ENCODE measurements around the gene SKP1. TPM values are rescaled to one million over a fixed set of nuclear protein-coding genes. Genes with fewer than 3 reads are reported as not detected.

Gene SKP1
- total and polyA plus RNA-seq, 9 of the 15 experiments (the other 6 are each of a cell fraction or from before 2014, with no cell fraction given), result 301 to 2,109 (median 639) TPM

- TF ChIP-seq CEBPZ (IDR thresholded peaks at IDR 0.05; ENCODE audit: borderline replicate concordance, low read depth, low read length) (no peak), RNF2 (IDR thresholded peaks at IDR 0.05) (no peak), ZNF511 (CRISPR knock-in tag; IDR thresholded peaks at IDR 0.05) (no peak), TFAP4 (CRISPR knock-in tag; IDR thresholded peaks at IDR 0.05; ENCODE audit: borderline replicate concordance) (no peak), DLX4 (CRISPR knock-in tag; IDR thresholded peaks at IDR 0.05) (no peak), POU5F1 (IDR thresholded peaks at IDR 0.05; ENCODE audit: borderline replicate concordance, low read depth, low read length, partially characterized antibody) (no peak), ARID3B (CRISPR knock-in tag; IDR thresholded peaks at IDR 0.05; ENCODE audit: borderline replicate concordance) (no peak), CREB1 (IDR thresholded peaks at IDR 0.05) (no peak), CREB1 (CRISPR knock-in tag; IDR thresholded peaks at IDR 0.05) (no peak), NKRF (IDR thresholded peaks at IDR 0.05; ENCODE audit: borderline replicate concordance) (no peak), MAFK (IDR thresholded peaks at IDR 0.05; ENCODE audit: low read length) (peak; percentile 70; the same call in 1 of the 2 replicates), CXXC5 (CRISPR knock-in tag; IDR thresholded peaks at IDR 0.05) (peak; percentile 11; the same call in 1 of the 2 replicates), E2F4 (CRISPR knock-in tag; IDR thresholded peaks at IDR 0.05; ENCODE audit: low read depth) (no peak), IFI16 (CRISPR knock-in tag; IDR thresholded peaks at IDR 0.05) (no peak)
Observed at GRCh38 chr5:134174841-134175839, 1.6 kb downstream of the SKP1 start (continued).

All from K562 (cell line).